Heart left ventricle (tissue), 16 donors: Measurements from ENCODE around the gene NDUFA6. TPM values are rescaled to one million over a fixed set of nuclear protein-coding genes. Genes with fewer than 3 reads are reported as not detected.

Experiments used
- ATAC-seq, 4 donors: fragments of 200-7000 bp; cut with Tn5 transposase; one replicate each; pipeline ENCODE4 v1.9.1; 2020 to 2022; ENCODE audit warnings: moderate library complexity in 4 of 4, mild to moderate bottlenecking in 3 of 4, moderate number of reproducible peaks in 1 of 4
- DNase-seq, 5 donors: peaks; one replicate each; pipeline ENCODE4 v3.0.0-alpha.2; 2020
- H3K27ac ChIP-seq, 12 donors: fragments of 200-600 bp; sonication (generic) in 4 of 12; one replicate each; pipeline versions ENCODE4 v1.5.0 to v1.8.0; 2016 to 2022; ENCODE audit warnings: mild to moderate bottlenecking in 2 of 12
- H3K27me3 ChIP-seq, 9 donors: fragments of 200-600 bp; sonication (generic) in 2 of 9; one replicate each; pipeline versions ENCODE4 v1.5.1 to v1.8.0; 2016 to 2022; ENCODE audit warnings: mild to moderate bottlenecking in 3 of 9
- H3K36me3 ChIP-seq, 9 donors: fragments of 200-600 bp; sonication (generic) in 2 of 9; one replicate each; pipeline versions ENCODE4 v1.5.0 to v1.8.0; 2018 to 2022; ENCODE audit warnings: mild to moderate bottlenecking in 2 of 9
- H3K4me1 ChIP-seq, 12 donors: fragments of 200-600 bp; sonication (generic) in 4 of 12; one replicate each; pipeline versions ENCODE4 v1.5.0 to v1.8.0; 2016 to 2022; ENCODE audit warnings: mild to moderate bottlenecking in 3 of 12
- H3K4me3 ChIP-seq, 12 donors: fragments of 200-600 bp; sonication (generic) in 4 of 12; one replicate each; pipeline versions ENCODE4 v1.5.0 to v1.8.0; 2017 to 2022; ENCODE audit warnings: mild to moderate bottlenecking in 9 of 12, moderate library complexity in 4 of 12
- H3K9me3 ChIP-seq, 12 donors: fragments of 200-600 bp; sonication (generic) in 4 of 12; one replicate each; pipeline versions ENCODE4 v1.5.0 to v1.8.0; 2016 to 2022; ENCODE audit warnings: mild to moderate bottlenecking in 1 of 12
- POLR2A ChIP-seq, 2 donors: fragments of 450-650 bp; IDR thresholded peaks; one replicate each; pipeline ENCODE4 v1.6.1; 2017; ENCODE audit warnings: antibody characterized with exemption in 2 of 2, mild to moderate bottlenecking in 2 of 2, moderate library complexity in 2 of 2
- whole genome bisulfite sequencing, 4 donors: extraction: QIAGEN DNeasy Blood & Tissue Kit in 2 of 4; methylation state at CpG; one replicate each; pipeline versions ENCODE4 v1.1.5 to v1.1.7; 2013 to 2018; 5-methylcytosine and 5-hydroxymethylcytosine counted together
- intact Hi-C, 10 donors: fragments of 100-400 bp; cut with DNase I; formaldehyde crosslinking; loops; one replicate each; pipeline versions ENCODE4 v1.11.1 to v1.14.2; 2022
- polyA plus RNA-seq, 2 donors: library from polyadenylated mRNA; stranded (reverse); fragments of 200-250 nt; gene quantifications; one replicate each; pipeline ENCODE4 v1.2.3, GENCODE V29; 2013
- total RNA-seq, 9 donors: library from RNA; depleted of rRNA in 2 of 9; stranded (reverse); fragments of >200 nt in 2 of 9; fragmentation: NEBNext Ultra II Directional in 3 of 9; extraction: Animal tissue kit (Norgen Biotek cat#: 25700) in 3 of 9; gene quantifications; one replicate each; pipeline versions ENCODE4 v1.1.0 to v1.2.4, GENCODE V29; 2016 to 2023
- TF ChIP-seq, protein P1 (sequence below), 12 donors: fragments of 200-600 bp; sonication (generic) in 4 of 12; IDR thresholded peaks; one replicate each; pipeline versions ENCODE4 v1.5.0 to v1.8.0; 2018 to 2022; ENCODE audit warnings: antibody characterized with exemption in 12 of 12, mild to moderate bottlenecking in 5 of 12
- donor health status: ischemic (EF 13 %, LVEDD 7.1; RV severe dilation, severe dysfunction).
- donor health status: healthy with polysubstance abuse.
- donor health status: DM: no; HTN: yes; CAD: no.
- donor health status: DM: no; HTN: no; CAD: no.
- donor health status: ischemic (EF 25% LVEDD 6.9; RV normal size, moderate dysfunction).
- donor health status: ischemic (EF 25% LVEDD 5.7; RV mildly dilated, moderate dysfunction).
- donor health status: healthy.
- donor health status: DM: yes; HTN: yes; CAD: no.
- donor health status: ischemic (EF 35%, LVEDD 5.7; RV mildly dilated, moderate dysfunction).
- donor health status: nonischemic (EF 11% LVEDD 7.7; RV severe dilation, severe dysfunction).
- donor health status: DM: yes; HTN: yes; CAD: no.
- donor health status: PGD.
- donor health status: ischemic (EF 29% LVEDD 5.4; RV normal size, mild dysfunction).
- donor health status: nonischemic (EF 23%, LVEDD 6.1; RV moderate dilation, normal function).

Gene NDUFA6
- total and polyA plus RNA-seq, 11 donors = 159 to 601 (median 267) TPM

- Histone ChIP-seq H3K27ac (no peak overlapping the region), H3K4me3 (no peak overlapping the region), H3K27me3 (no peaks in the 10 kb centered on the region), H3K4me1 (peaks cover 0 to 14% (median 1%) of the 10 kb centered on the region in 12 donors), H3K9me3 (no peaks in the 10 kb centered on the region), H3K36me3 (peaks cover 0 to 92% (median 60%) of the 10 kb centered on the region in 9 donors)
- no peak for ATAC-seq
- intact Hi-C loops = loop anchor here in 1 of 10 donors (10.0 kb wide), 1 partner anchor 60 kb away; no protein-coding TSS in a partner anchor
- TF ChIP-seq POLR2A (IDR thresholded peaks at IDR 0.05) = no peak
- TF ChIP-seq, protein P1, sequence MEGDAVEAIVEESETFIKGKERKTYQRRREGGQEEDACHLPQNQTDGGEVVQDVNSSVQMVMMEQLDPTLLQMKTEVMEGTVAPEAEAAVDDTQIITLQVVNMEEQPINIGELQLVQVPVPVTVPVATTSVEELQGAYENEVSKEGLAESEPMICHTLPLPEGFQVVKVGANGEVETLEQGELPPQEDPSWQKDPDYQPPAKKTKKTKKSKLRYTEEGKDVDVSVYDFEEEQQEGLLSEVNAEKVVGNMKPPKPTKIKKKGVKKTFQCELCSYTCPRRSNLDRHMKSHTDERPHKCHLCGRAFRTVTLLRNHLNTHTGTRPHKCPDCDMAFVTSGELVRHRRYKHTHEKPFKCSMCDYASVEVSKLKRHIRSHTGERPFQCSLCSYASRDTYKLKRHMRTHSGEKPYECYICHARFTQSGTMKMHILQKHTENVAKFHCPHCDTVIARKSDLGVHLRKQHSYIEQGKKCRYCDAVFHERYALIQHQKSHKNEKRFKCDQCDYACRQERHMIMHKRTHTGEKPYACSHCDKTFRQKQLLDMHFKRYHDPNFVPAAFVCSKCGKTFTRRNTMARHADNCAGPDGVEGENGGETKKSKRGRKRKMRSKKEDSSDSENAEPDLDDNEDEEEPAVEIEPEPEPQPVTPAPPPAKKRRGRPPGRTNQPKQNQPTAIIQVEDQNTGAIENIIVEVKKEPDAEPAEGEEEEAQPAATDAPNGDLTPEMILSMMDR (IDR thresholded peaks at IDR 0.05) = no peak
- 90 to 100% (median 92%) methylated on average over 1 of the region's 1 CpG for WGBS, 4 donors
- no peak for DNase-seq
These were observed 25.9 kb downstream of the NDUFA6 start for GRCh38 chr22:42064629-42065028.

- no peaks in the 10 kb centered on the region for H3K4me1 ChIP-seq
- ATAC-seq = no peak
- peaks cover 0 to 91% (median 62%) of the 10 kb centered on the region in 9 donors for H3K36me3 ChIP-seq
- intact Hi-C loops = loop anchor here in 1 of 10 donors (10.0 kb wide), 1 partner anchor 58 kb away; no protein-coding TSS in a partner anchor
- H3K9me3 ChIP-seq = peaks cover 0 to under 1% (median 0%) of the 10 kb centered on the region in 12 donors
- no peak overlapping the region for H3K4me3 ChIP-seq
- no peak overlapping the region for H3K27ac ChIP-seq
- no peaks in the 10 kb centered on the region for H3K27me3 ChIP-seq
- DNase-seq = no peak
- WGBS, 4 donors = 92 to 99% (median 96%) methylated on average over 6 to 10 of the region's 10 CpGs
- TF ChIP-seq, protein P1 (IDR thresholded peaks at IDR 0.05) = no peak
- no peak for TF ChIP-seq POLR2A (IDR thresholded peaks at IDR 0.05)
These were observed 27.9 kb downstream of the NDUFA6 start for GRCh38 chr22:42062506-42063170.

DNA sequence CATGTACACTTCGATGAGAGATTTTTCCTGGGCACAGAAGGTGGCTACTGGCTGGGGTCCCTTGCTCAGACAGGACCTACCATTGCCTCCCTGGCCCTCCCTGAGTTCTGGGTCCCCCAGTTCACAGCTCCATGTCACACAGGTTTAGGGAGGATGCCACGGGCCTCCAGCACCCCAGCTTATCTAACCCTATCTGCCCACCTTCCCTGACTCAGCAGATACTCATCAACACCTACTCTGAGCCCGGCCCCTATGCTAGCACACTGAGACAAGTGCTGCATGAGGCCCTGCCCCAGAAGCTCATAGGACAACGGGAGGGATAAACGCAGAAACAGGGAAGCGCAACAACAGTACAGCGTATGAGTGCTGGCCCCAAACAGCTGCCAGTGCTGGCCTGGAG is 29.5 kb downstream of the NDUFA6 start:
- Histone ChIP-seq H3K4me3 (no peak overlapping the region), H3K4me1 (no peaks in the 10 kb centered on the region), H3K36me3 (peaks cover 0 to 75% (median 51%) of the 10 kb centered on the region in 9 donors), H3K27ac (no peak overlapping the region), H3K27me3 (no peaks in the 10 kb centered on the region), H3K9me3 (peaks cover 0 to 16% (median 11%) of the 10 kb centered on the region in 12 donors)
- TF ChIP-seq POLR2A (IDR thresholded peaks at IDR 0.05) = no peak
- TF ChIP-seq, protein P1 (IDR thresholded peaks at IDR 0.05) = no peak
- DNase-seq (no peak), ATAC-seq (no peak)
- 90 to 97% (median 95%) methylated on average over 7 of the region's 7 CpGs for WGBS, 4 donors
- intact Hi-C loops = loop anchor here in 1 of 10 donors (10.0 kb wide), 1 partner anchor 56 kb away; no protein-coding TSS in a partner anchor

GRCh38 chr22:42060489-42060888 is 30.1 kb downstream of the NDUFA6 start:
- Histone ChIP-seq H3K36me3 (peaks cover 0 to 70% (median 48%) of the 10 kb centered on the region in 9 donors), H3K4me3 (no peak overlapping the region), H3K9me3 (peaks cover 0 to 21% (median 11%) of the 10 kb centered on the region in 12 donors), H3K27ac (no peak overlapping the region), H3K27me3 (no peaks in the 10 kb centered on the region), H3K4me1 (no peaks in the 10 kb centered on the region)
- ATAC-seq = no peak
- WGBS, 4 donors = 89 to 100% (median 97%) methylated on average over 5 of the region's 5 CpGs
- intact Hi-C loops = loop anchor here in 1 of 10 donors (10.0 kb wide), 1 partner anchor 56 kb away; no protein-coding TSS in a partner anchor
- no peak for DNase-seq
- no peak for TF ChIP-seq POLR2A (IDR thresholded peaks at IDR 0.05)
- TF ChIP-seq, protein P1 (IDR thresholded peaks at IDR 0.05) = no peak
